ENCODE results near the gene CHADL.

CHADL gene

DNA sequence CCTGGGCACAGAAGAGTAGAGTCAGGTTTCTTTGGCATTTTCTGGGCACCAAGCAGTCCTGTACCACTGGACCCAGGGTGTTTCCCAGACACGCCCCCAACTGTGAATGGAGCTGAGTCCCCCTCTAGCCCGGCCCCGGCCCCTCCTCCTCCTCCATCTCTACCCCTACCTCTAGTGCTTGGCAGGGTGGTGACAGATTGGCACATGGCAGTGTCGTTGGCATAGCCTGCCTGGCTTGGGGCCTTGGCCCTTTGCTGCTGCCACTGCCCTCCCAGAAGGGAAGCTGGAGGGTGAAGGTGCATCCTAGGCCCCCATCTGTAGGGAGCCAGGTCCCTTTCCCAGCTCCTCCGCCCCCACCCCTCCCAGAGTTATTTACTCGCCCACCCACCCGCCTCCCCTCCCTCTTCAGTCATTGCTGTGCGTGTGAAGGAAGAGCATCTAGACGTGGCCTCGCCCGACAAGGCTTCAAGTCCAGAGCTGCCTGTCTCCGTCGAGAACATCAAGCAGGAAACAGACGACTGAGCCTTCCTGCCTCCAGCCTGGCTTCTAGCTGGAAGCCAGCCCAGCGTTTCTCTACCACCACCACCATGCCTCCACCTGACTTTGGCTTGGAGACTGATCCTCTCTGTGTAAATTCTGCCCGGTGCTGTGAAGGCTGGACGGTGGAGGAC lies 10.9 kb downstream of the CHADL start:
- DNase-seq, result no peak

DNA sequence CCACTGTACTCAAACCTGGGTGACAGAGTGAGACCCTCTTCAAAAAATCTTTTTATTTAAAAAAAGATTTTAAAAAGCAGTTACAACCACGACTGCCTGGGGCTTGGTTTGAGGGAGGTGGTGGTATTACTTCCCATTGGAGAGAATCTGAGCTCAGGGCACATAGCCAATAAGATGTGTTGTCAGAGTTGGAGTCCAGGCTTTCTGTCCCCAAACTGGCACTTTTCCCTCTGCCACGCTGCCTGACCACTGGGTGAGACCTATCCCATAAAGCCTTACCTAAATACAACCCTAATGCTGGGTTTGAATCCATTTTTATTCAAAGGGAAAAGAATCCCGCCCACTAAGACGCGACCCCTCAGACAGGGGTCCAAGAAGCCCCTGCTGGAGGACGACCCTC lies 11.5 kb downstream of the CHADL start:
- no peak for DNase-seq

- no peak for DNase-seq
These were observed 13.7 kb downstream of the CHADL start for GRCh38 chr22:41226723-41227655.

GRCh38 chr22:41223535-41223934 lies 17.2 kb downstream of the CHADL start:
- DNase-seq, result no peak

DNA sequence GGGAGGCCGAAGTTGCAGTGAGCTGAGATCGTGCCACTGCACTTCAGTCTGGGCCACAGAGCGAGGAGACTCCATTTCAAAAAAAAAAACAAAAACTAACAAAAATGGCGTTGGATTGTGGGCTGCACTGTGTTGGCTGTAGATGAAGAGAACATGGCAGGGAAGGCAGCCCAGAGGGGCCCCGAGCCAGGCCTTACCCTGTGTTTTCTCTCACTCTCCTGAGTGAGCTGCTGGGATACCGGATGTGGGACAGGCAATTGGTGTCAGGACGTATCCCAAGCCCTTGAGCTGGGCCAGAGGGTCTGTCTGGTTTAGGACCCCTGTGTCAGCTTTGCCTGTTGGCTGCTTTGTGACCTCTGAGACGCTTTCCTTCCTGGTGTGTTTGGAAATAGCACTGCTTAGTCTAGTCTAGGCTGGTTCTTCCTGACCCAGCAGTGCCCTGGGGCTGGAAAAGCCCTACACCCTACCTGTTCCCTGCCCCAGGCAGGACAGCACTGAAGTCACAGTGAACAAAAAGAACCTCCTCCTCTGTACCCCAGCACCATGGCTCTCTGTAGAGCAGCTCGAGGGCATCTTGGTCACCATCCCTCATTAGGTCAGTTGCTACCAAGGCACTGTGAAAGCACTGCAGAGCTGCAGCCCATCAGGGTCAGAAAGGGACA lies 17.8 kb downstream of the CHADL start:
- no peak for DNase-seq

DNA sequence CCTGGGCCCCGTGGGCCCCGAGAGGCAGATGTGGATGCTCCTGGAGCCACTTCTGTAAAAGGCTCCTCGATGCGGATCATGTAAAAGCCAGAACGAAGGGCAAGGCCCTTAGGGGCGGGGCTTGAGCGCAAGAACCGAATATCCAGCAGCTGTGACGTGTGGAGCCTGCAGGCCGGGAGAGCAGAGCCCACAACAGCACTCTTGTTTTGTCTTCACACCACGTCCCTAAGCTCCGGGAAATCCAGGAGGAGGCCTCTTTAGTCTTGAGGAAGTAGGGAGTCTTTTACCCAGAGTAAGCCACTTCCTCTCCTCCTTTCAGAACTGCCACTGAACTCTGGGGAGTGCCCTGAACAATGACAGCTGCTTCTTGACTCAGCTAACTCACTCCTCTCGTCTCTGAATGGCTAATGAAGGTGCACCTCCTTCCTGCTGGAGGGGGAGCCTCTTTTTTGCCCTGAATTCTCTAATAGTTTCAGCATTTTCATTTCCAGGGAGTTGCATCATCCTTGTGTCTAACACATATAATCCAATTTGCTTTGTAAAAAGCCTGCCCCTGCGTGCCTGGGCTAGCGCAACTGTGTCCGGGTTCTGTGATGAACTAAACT lies 23.1 kb downstream of the CHADL start:
- DNase-seq, result peak; percentile 33

DNA sequence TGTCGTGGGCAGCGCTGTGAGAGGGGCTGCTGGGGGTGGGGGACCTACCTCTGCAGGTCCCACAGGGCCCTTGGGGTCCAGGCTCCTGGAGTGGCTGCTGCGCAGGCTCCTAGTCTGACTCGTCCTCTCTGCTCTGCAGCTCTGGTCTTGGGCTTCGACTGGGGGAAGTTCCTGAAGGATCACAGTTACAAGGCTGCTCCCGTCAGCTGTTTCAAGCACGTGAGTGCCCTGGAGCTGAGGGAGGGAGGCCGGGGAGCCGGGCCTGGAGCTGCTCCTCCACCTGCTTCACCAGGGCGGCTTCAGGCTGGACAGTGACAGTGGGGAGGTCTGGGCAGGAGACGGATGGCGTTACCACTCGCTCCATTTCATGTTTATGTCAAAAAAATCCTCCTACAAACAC lies 23.7 kb downstream of the CHADL start:
- no peak for DNase-seq

GRCh38 chr22:41215926-41216325 lies 24.8 kb downstream of the CHADL start:
- DNase-seq, result no peak

GRCh38 chr22:41215409-41215808 lies 25.3 kb downstream of the CHADL start:
- DNase-seq, result no peak

DNA sequence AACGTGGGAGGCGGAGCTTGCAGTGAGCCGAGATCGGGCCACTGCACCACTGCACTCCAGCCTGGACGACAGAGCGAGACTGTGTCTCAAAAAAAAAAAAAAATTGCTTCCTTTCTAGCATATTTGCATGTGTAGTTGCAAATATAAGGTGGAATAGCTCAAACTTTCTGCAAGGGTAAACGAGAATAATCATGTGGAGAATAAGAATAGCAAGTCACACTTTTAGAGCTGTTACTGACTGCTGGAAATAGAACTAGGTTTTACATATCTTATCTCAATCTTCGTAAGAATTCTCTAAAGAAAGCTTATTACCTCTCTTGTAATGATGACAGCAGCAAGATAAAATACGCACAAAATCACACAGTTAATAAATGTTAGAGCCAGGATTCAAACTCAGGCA lies 34.0 kb downstream of the CHADL start:
- no peak for DNase-seq

GRCh38 chr22:41204992-41205900 lies 35.5 kb downstream of the CHADL start, which contains the start of gene L3MBTL2:
L3MBTL2 (plus strand) TSS chr22:41205312; CDS start chr22:41205363, 51 bp downstream.
- DNase-seq, result peak; percentile 97

DNA sequence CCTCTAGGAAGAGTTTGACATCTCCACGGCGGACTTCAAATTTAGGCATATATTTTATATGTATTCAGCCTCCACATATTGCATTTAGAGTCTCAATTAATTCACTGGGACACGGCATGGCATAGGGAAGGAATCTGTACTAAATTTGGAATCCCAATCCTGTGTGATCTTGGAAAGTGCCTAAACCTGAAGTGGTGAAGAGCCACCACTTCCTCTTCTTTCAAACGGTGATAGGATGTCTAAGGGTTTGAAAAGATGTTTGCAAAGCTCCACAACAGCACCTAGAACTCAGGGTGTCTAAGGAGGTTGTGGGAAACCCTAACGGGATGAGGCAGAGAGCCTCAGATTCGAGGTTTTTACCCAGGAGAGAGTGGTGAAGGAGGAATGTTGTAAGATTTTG lies 36.7 kb downstream of the CHADL start:
- DNase-seq, result no peak

GRCh38 chr22:41203118-41203517 lies 37.6 kb downstream of the CHADL start:
- DNase-seq, result no peak

DNA sequence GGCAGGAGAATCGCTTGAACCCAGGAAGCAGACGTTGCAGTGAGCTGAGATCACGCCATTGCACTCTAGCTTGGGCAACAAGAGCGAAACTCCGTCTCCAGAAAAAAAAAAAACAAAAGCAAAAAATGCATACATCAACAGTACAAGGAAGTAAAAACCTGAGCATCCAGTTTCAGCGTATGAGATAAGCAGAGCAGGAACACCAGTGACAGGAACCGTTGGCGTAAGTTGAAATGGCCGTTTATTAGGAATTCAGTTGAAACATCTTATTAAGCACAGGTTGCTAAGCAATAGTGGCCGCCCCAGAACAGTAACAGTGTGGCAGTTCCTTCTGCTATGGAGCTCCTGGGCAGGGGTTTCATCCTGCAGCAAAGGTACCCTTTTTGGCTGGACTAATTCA lies 39.6 kb downstream of the CHADL start:
- DNase-seq, result no peak

- DNase-seq, result peak; percentile 19
These were observed 42.6 kb downstream of the CHADL start for GRCh38 chr22:41198027-41198580.

- peak; percentile 74 for DNase-seq
These were observed 43.4 kb downstream of the CHADL start for GRCh38 chr22:41197038-41197972.

GRCh38 chr22:41193829-41194228 lies 46.9 kb downstream of the CHADL start:
- no peak for DNase-seq

- DNase-seq, result no peak
These were observed 49.3 kb downstream of the CHADL start for GRCh38 chr22:41191467-41191866.

- DNase-seq, result no peak
These were observed 56.1 kb downstream of the CHADL start for GRCh38 chr22:41184679-41185078.
